Effector memory CD4-positive, alpha-beta T cell (primary cell): Measurements from ENCODE around the gene KDM5B.
A peak's percentile ranks its signal among the peaks of the same experiment; 100 is the strongest.

Experiments used
- DNase-seq, 3 donors: peaks; one replicate each; pipeline ENCODE4 v3.0.0-alpha.2; 2020
- H3K27ac ChIP-seq: 2 replicates; pipeline ENCODE4 v1.7.0; 2013; ENCODE audit warnings: mild to moderate bottlenecking, low read length, moderate library complexity; ENCODE audit not compliant: insufficient read depth, poor library complexity, severe bottlenecking
- H3K27me3 ChIP-seq: replicated peaks from 2 replicates; pipeline ENCODE4 v1.7.0; 2013; ENCODE audit warnings: mild to moderate bottlenecking, low read length; ENCODE audit not compliant: insufficient read depth, control insufficient read depth, poor library complexity, severe bottlenecking
- H3K36me3 ChIP-seq: 2 replicates; pipeline ENCODE4 v1.7.0; 2013; ENCODE audit warnings: mild to moderate bottlenecking, low read length, moderate library complexity; ENCODE audit not compliant: control insufficient read depth, insufficient read depth
- H3K4me1 ChIP-seq: 2 replicates; pipeline ENCODE4 v1.7.0; 2013; ENCODE audit warnings: low read length, mild to moderate bottlenecking; ENCODE audit not compliant: control insufficient read depth, insufficient read depth, poor library complexity, severe bottlenecking
- H3K4me3 ChIP-seq: 2 replicates; pipeline ENCODE4 v1.7.0; 2013; ENCODE audit warnings: low read length, low read depth, mild to moderate bottlenecking; ENCODE audit not compliant: insufficient read depth, poor library complexity, severe bottlenecking
- H3K9me3 ChIP-seq: 2 replicates; pipeline ENCODE4 v1.7.0; 2013; ENCODE audit warnings: mild to moderate bottlenecking, low read length, moderate library complexity; ENCODE audit not compliant: control insufficient read depth

KDM5B gene

GRCh38 chr1:202692959-202693555 is 115.2 kb downstream of the KDM5B start:
- Histone ChIP-seq H3K9me3 (no peaks in the 10 kb centered on the region), H3K27me3 (peaks cover 7% of the 10 kb centered on the region), H3K36me3 (no peaks in the 10 kb centered on the region), H3K27ac (no peak overlapping the region), H3K4me3 (no peak overlapping the region), H3K4me1 (no peaks in the 10 kb centered on the region)
- DNase-seq: peak; percentile 18 to 29 (median 19)

DNA sequence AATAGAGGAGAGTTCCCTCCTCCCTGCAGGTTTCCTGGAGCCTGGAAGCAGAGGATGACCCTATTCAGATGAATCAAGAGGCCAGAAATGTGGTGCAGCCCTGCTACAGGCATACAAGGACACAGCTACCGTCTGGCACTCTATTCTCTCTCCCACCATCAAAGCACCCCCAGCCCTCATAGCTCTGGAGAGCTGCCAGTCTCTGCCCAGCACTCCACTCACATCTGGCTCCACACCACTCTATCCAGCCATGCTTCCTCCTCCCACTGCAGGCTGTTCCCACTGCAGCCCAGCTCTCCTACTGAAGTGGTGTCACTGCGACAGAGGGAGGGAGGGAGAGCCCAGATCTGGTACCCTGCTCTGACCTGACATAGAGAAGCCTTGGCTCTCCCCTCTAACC is 116.4 kb downstream of the KDM5B start:
- H3K4me3 ChIP-seq: no peak overlapping the region
- no peaks in the 10 kb centered on the region for H3K4me1 ChIP-seq
- no peak overlapping the region for H3K27ac ChIP-seq
- DNase-seq: no peak
- H3K9me3 ChIP-seq: no peaks in the 10 kb centered on the region
- peaks cover 3% of the 10 kb centered on the region for H3K27me3 ChIP-seq
- no peaks in the 10 kb centered on the region for H3K36me3 ChIP-seq

DNA sequence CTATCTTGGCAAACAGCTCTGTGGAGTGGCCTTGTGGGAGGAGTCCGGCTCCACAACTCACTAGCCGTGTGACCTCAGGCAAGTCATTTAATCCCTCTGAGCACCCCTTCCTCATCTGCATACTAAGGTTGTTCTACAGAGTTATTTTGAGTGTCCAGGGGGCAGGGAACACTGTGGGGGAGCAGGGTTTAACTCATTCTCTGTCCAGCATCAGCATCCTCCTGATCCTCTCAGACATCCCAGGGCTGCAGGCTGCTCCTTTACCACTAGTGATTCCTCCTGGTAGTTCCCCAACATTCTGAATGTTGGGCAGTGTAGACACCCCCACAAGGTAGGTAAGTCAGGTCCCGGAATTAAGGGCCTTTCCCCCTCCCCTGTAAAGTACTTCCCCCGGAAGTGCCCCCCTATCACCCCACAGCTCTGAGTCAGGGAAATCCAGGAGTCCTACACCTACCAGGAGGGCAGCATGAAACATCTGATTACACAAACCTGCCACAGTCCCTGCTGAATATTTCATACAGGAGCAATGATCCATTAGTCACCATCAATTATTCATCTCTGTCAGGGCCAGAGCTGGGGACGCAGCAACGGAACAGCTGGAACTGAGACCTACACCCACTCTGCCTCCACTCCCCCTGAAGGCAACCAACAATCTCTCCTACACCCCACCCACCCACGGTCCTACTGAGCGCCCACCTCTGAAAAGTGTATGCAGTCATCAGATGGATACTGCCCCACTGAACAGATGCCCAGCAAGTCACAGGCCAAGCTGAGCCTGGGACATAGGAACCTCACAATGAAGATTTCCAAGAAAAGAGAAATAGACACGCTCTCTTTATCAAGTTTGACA is 118.5 kb downstream of the KDM5B start:
- H3K27ac ChIP-seq: no peak overlapping the region
- H3K9me3 ChIP-seq: no peaks in the 10 kb centered on the region
- no peaks in the 10 kb centered on the region for H3K36me3 ChIP-seq
- DNase-seq: no peak
- H3K4me1 ChIP-seq: no peaks in the 10 kb centered on the region
- peaks cover 3% of the 10 kb centered on the region for H3K27me3 ChIP-seq
- no peak overlapping the region for H3K4me3 ChIP-seq

GRCh38 chr1:202689082-202689481 is 119.1 kb downstream of the KDM5B start:
- H3K27me3 ChIP-seq: peaks cover 3% of the 10 kb centered on the region

GRCh38 chr1:202688401-202688800 is 119.8 kb downstream of the KDM5B start:
- H3K4me1 ChIP-seq: no peaks in the 10 kb centered on the region
- no peak for DNase-seq
- H3K4me3 ChIP-seq: no peak overlapping the region
- H3K9me3 ChIP-seq: no peaks in the 10 kb centered on the region
- H3K27me3 ChIP-seq: peaks cover 3% of the 10 kb centered on the region
- no peaks in the 10 kb centered on the region for H3K36me3 ChIP-seq
- H3K27ac ChIP-seq: no peak overlapping the region

More at GRCh38 chr1:202689082-202689481, 119.1 kb downstream of the KDM5B start:
- Histone ChIP-seq H3K9me3 (no peaks in the 10 kb centered on the region), H3K27ac (no peak overlapping the region), H3K36me3 (no peaks in the 10 kb centered on the region), H3K4me1 (no peaks in the 10 kb centered on the region), H3K4me3 (no peak overlapping the region)
- no peak for DNase-seq

GRCh38 chr1:202687798-202688197 is 120.4 kb downstream of the KDM5B start:
- H3K4me1 ChIP-seq: no peaks in the 10 kb centered on the region
- H3K27ac ChIP-seq: no peak overlapping the region
- no peaks in the 10 kb centered on the region for H3K36me3 ChIP-seq
- H3K4me3 ChIP-seq: no peak overlapping the region
- no peaks in the 10 kb centered on the region for H3K9me3 ChIP-seq
- peaks cover 3% of the 10 kb centered on the region for H3K27me3 ChIP-seq
- DNase-seq: no peak

DNA sequence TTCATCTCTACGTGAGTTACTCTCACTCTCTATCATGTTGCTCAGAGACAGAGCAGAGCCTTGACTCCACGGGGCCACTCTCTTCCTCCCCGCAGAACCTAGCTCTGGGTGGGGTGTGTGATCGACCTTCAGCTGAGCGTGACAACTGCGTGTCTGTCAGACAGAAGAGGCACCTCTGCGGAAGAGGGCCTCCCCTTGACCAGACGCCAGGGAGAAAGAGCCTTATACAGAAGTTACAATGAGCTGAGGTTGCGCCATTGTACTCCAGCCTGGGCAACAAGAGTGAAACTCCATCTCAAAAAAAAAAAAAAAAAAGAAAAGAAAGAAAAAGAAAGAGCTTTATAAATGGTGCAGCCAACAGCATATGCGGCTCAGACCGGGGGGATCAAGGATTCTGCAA is 120.9 kb downstream of the KDM5B start:
- no peak for DNase-seq
- H3K27ac ChIP-seq: no peak overlapping the region
- no peaks in the 10 kb centered on the region for H3K4me1 ChIP-seq
- no peak overlapping the region for H3K4me3 ChIP-seq
- no peaks in the 10 kb centered on the region for H3K9me3 ChIP-seq
- no peaks in the 10 kb centered on the region for H3K36me3 ChIP-seq
- H3K27me3 ChIP-seq: peaks cover 3% of the 10 kb centered on the region

DNA sequence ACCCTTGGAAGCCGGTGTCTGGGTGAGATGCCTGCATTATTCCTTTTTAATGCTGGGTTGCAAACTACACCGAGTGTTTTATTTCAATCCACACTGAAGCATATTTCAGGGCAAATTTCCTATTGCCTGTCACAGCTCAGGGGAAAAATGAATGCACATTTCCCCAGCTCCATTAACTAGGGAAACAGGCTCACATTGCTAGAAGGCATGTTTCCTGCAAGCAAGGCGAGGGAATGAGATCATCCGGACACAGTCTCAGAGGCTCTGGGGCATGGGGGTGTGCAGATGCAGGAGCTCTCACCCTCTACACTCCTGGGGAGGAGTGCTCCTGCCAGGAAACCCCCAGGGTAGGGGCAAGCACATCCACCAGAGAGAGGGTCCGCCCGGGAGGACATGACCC is 122.6 kb downstream of the KDM5B start:
- no peaks in the 10 kb centered on the region for H3K4me1 ChIP-seq
- no peak overlapping the region for H3K4me3 ChIP-seq
- no peaks in the 10 kb centered on the region for H3K36me3 ChIP-seq
- no peak for DNase-seq
- H3K9me3 ChIP-seq: no peaks in the 10 kb centered on the region
- no peak overlapping the region for H3K27ac ChIP-seq
- H3K27me3 ChIP-seq: peaks cover 3% of the 10 kb centered on the region

- Histone ChIP-seq H3K4me1 (no peaks in the 10 kb centered on the region), H3K27me3 (peaks cover 3% of the 10 kb centered on the region), H3K4me3 (no peak overlapping the region), H3K36me3 (no peaks in the 10 kb centered on the region), H3K27ac (no peak overlapping the region), H3K9me3 (no peaks in the 10 kb centered on the region)
- no peak for DNase-seq
These were observed 123.5 kb downstream of the KDM5B start for GRCh38 chr1:202684716-202685115.

DNA sequence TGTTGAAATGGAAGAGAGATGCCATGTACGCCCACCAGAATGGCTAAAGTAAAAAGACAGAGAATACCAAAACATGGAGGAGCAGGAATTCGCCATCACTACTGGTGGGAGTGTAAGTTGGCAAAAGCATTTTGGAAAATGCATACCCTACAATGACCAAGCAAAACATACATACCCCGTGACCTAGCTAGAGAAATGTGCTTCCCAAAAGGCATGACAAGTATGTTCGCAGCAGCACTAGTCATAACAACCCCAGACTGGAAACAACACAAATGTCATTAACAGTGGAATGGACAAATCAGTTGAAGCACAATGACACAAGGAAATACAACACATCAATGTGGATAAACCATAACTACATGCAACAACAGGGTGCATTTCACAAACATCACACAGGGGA is 125.2 kb downstream of the KDM5B start:
- no peaks in the 10 kb centered on the region for H3K9me3 ChIP-seq
- no peaks in the 10 kb centered on the region for H3K27me3 ChIP-seq
- H3K4me1 ChIP-seq: no peaks in the 10 kb centered on the region
- H3K4me3 ChIP-seq: no peak overlapping the region
- no peak for DNase-seq
- H3K27ac ChIP-seq: no peak overlapping the region
- H3K36me3 ChIP-seq: no peaks in the 10 kb centered on the region
